Effector memory CD4-positive, alpha-beta T cell (primary cell): ENCODE measurements around the gene IQCM.

Experiments
- DNase-seq, 3 donors: peaks; one replicate each; pipeline ENCODE4 v3.0.0-alpha.2; 2020
- H3K27ac ChIP-seq: 2 replicates; pipeline ENCODE4 v1.7.0; 2013; ENCODE audit warnings: mild to moderate bottlenecking, low read length, moderate library complexity; ENCODE audit not compliant: insufficient read depth, poor library complexity, severe bottlenecking
- H3K27me3 ChIP-seq: replicated peaks from 2 replicates; pipeline ENCODE4 v1.7.0; 2013; ENCODE audit warnings: mild to moderate bottlenecking, low read length; ENCODE audit not compliant: insufficient read depth, control insufficient read depth, poor library complexity, severe bottlenecking
- H3K36me3 ChIP-seq: 2 replicates; pipeline ENCODE4 v1.7.0; 2013; ENCODE audit warnings: mild to moderate bottlenecking, low read length, moderate library complexity; ENCODE audit not compliant: control insufficient read depth, insufficient read depth
- H3K4me1 ChIP-seq: 2 replicates; pipeline ENCODE4 v1.7.0; 2013; ENCODE audit warnings: low read length, mild to moderate bottlenecking; ENCODE audit not compliant: control insufficient read depth, insufficient read depth, poor library complexity, severe bottlenecking
- H3K4me3 ChIP-seq: 2 replicates; pipeline ENCODE4 v1.7.0; 2013; ENCODE audit warnings: low read length, low read depth, mild to moderate bottlenecking; ENCODE audit not compliant: insufficient read depth, poor library complexity, severe bottlenecking
- H3K9me3 ChIP-seq: 2 replicates; pipeline ENCODE4 v1.7.0; 2013; ENCODE audit warnings: mild to moderate bottlenecking, low read length, moderate library complexity; ENCODE audit not compliant: control insufficient read depth

IQCM gene

GRCh38 chr4:149466446-149466845 lies 349.2 kb downstream of the IQCM start:
- no peak overlapping the region for H3K27ac ChIP-seq
- no peaks in the 10 kb centered on the region for H3K4me1 ChIP-seq
- DNase-seq: no peak
- no peak overlapping the region for H3K4me3 ChIP-seq
- no peaks in the 10 kb centered on the region for H3K9me3 ChIP-seq
- no peaks in the 10 kb centered on the region for H3K36me3 ChIP-seq
- no peaks in the 10 kb centered on the region for H3K27me3 ChIP-seq

- Histone ChIP-seq H3K4me1 (no peaks in the 10 kb centered on the region), H3K36me3 (no peaks in the 10 kb centered on the region), H3K27me3 (no peaks in the 10 kb centered on the region), H3K4me3 (no peak overlapping the region), H3K27ac (no peak overlapping the region), H3K9me3 (no peaks in the 10 kb centered on the region)
- DNase-seq: no peak
Measured at GRCh38 chr4:149465955-149466354, 349.7 kb downstream of the IQCM start.

- no peaks in the 10 kb centered on the region for H3K4me1 ChIP-seq
- H3K36me3 ChIP-seq: no peaks in the 10 kb centered on the region
- no peak for DNase-seq
- no peak overlapping the region for H3K27ac ChIP-seq
- no peak overlapping the region for H3K4me3 ChIP-seq
- no peaks in the 10 kb centered on the region for H3K9me3 ChIP-seq
- H3K27me3 ChIP-seq: no peaks in the 10 kb centered on the region
Measured at GRCh38 chr4:149443537-149443936, 372.1 kb downstream of the IQCM start.

GRCh38 chr4:149441338-149441737 lies 374.3 kb downstream of the IQCM start:
- Histone ChIP-seq H3K4me1 (no peaks in the 10 kb centered on the region), H3K27me3 (no peaks in the 10 kb centered on the region), H3K27ac (no peak overlapping the region), H3K36me3 (no peaks in the 10 kb centered on the region), H3K9me3 (no peaks in the 10 kb centered on the region), H3K4me3 (no peak overlapping the region)
- DNase-seq: no peak

GRCh38 chr4:149426461-149426860 lies 389.2 kb downstream of the IQCM start:
- no peak for DNase-seq

GRCh38 chr4:149409555-149409962 lies 406.1 kb downstream of the IQCM start:
- no peak overlapping the region for H3K27ac ChIP-seq

More at GRCh38 chr4:149426461-149426860, 389.2 kb downstream of the IQCM start:
- Histone ChIP-seq H3K4me1 (no peaks in the 10 kb centered on the region), H3K9me3 (no peaks in the 10 kb centered on the region), H3K4me3 (no peak overlapping the region), H3K36me3 (no peaks in the 10 kb centered on the region), H3K27ac (no peak overlapping the region), H3K27me3 (no peaks in the 10 kb centered on the region)

GRCh38 chr4:149409146-149409545 lies 406.5 kb downstream of the IQCM start:
- no peaks in the 10 kb centered on the region for H3K4me1 ChIP-seq
- DNase-seq: no peak

More at GRCh38 chr4:149409555-149409962, 406.1 kb downstream of the IQCM start:
- H3K9me3 ChIP-seq: no peaks in the 10 kb centered on the region
- DNase-seq: no peak
- no peaks in the 10 kb centered on the region for H3K27me3 ChIP-seq
- no peaks in the 10 kb centered on the region for H3K36me3 ChIP-seq
- no peak overlapping the region for H3K4me3 ChIP-seq
- no peaks in the 10 kb centered on the region for H3K4me1 ChIP-seq

GRCh38 chr4:149404143-149404542 lies 411.5 kb downstream of the IQCM start:
- no peak overlapping the region for H3K27ac ChIP-seq
- no peaks in the 10 kb centered on the region for H3K27me3 ChIP-seq
- H3K36me3 ChIP-seq: no peaks in the 10 kb centered on the region
- H3K9me3 ChIP-seq: no peaks in the 10 kb centered on the region
- no peaks in the 10 kb centered on the region for H3K4me1 ChIP-seq
- H3K4me3 ChIP-seq: no peak overlapping the region
- DNase-seq: no peak

More at GRCh38 chr4:149409146-149409545, 406.5 kb downstream of the IQCM start:
- Histone ChIP-seq H3K27ac (no peak overlapping the region), H3K36me3 (no peaks in the 10 kb centered on the region), H3K27me3 (no peaks in the 10 kb centered on the region), H3K4me3 (no peak overlapping the region), H3K9me3 (no peaks in the 10 kb centered on the region)

- Histone ChIP-seq H3K27ac (no peak overlapping the region), H3K27me3 (no peaks in the 10 kb centered on the region), H3K4me3 (no peak overlapping the region), H3K9me3 (no peaks in the 10 kb centered on the region), H3K36me3 (no peaks in the 10 kb centered on the region), H3K4me1 (no peaks in the 10 kb centered on the region)
- DNase-seq: no peak
Measured at GRCh38 chr4:149403081-149403480, 412.6 kb downstream of the IQCM start.

GRCh38 chr4:149398993-149399392 lies 416.6 kb downstream of the IQCM start:
- no peaks in the 10 kb centered on the region for H3K27me3 ChIP-seq
- no peaks in the 10 kb centered on the region for H3K9me3 ChIP-seq
- no peaks in the 10 kb centered on the region for H3K4me1 ChIP-seq
- no peaks in the 10 kb centered on the region for H3K36me3 ChIP-seq
- no peak for DNase-seq
- no peak overlapping the region for H3K4me3 ChIP-seq
- H3K27ac ChIP-seq: no peak overlapping the region
